GM19324 (cell line): ENCODE results near the gene CD200R1L.

Experiments
- ATAC-seq: cut with Tn5 transposase; IDR thresholded peaks from one replicate; pipeline ENCODE4 v1.9.1; 2021; ENCODE audit warnings: mild to moderate bottlenecking, moderate library complexity; ENCODE audit not compliant: unreplicated experiment, low FRiP score

Gene CD200R1L

DNA sequence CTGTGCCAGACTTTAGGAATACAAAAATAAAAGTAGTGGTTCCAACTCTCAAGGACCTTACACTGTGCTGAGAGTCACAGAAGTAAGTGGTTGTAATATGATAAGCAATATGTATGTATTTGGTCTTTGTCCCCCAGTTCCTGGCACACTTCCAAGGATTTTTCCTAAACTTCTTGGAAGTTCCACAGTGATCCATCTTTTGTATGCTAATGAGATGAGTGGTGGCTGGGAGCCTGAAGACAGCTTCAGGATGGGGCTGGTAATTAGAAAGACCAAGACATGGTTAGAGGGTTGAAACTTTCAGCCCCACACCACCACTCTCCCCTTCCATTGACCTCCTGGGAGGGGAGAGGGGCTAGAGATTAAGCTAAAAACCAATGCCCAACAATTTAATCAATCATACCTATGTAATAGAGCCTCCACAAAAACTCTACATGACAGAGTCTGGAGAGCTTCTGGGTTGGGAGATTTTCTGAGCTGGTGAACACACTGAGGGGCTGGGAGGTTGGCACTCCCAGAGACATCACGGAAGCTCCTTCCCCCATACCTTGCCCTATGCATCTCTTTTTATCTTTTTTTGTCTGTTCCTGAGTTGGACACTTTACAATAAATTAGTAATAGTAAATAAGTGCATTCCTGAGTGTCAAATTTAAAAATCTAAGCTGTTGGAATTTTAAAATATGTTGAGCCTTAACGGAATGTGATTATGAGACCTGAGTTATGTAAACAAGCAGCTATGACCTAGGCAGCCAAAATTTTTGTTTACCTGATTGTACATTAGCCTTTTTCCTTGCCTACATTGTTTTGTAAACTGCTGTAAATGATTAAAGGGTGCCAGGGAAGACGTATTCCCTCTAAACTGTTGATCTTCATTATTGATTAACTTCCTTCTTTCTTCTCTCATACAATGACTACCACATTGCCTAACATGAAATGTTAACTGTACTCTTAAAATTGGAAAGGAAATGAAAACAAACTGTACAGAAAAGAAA, 24.3 kb downstream of the CD200R1L start:
- no peak for ATAC-seq

DNA sequence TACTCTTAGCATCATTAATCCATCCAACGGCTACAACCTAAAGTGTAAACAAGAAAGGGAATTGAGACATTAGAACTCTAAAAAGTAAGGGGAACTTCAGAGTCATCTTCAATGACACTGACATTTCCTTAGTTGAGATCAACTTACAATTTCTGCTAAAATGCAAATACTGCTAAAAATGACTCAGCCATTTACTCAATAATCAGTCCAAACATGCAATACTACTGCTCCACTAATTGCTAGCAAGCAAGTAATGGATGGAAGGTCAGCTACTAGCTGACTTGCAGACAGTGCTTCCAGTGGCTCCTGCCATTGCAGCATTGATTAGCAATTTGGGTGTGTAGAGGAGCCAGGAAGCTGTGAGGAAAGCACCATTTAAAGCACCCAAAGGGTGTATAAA, 28.4 kb downstream of the CD200R1L start:
- no peak for ATAC-seq

DNA sequence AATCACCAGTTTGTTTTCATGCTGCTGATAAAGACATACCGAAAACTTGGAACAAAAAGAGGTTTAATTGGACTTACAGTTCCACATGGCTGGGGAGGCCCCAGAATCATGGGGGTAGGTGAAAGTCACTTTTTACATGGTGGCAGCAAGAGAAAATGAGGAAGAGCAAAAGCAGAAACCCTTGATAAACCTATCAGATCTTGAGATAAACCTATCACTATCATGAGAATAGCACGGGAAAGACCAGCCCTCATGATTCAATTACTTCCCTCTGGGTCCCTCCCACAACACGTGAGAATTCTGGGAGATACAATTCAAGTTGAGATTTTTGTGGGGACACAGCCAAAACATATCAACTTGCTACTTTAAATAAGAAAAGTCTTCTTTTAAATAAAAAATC, 28.9 kb downstream of the CD200R1L start:
- no peak for ATAC-seq

DNA sequence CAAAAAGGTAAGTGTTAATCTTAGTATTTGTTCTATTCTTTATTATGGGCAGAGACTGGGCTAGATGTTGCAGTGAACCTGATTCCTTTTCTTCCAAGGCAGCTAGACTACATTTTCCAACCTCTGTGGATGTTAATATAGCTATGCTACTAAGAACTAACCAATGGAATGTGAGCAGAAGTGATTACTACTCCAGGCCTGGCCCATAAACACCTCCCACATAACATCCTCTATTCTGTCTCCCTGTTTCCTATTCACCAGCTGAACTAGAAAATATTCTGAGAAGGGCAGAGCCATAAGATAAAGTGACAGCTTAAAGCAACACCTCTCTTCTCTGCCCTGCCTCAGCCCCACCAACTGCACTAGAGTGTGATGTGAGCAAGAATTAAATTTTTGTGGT, 29.4 kb downstream of the CD200R1L start:
- ATAC-seq = no peak

GRCh38 chr3:112815981-112816380, 30.7 kb downstream of the CD200R1L start:
- no peak for ATAC-seq

DNA sequence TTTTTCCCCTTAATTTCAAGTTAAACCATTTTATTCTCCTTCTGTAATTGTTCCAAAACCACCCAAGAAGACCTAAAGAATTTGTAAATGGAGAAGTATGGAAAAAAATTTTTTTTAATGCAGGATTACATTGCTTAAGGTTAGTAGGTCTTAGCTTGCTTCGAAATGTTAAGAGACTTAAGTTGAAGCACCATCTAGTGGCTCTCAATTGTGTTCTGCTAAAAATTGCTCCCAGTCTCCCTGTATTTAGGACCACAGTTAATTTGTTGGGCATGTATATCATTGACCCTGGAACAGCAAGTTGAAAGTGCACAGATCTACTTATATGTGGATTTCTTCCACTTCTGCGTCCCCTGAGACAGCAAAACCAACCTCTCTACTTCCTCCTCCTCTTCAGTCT, 32.4 kb downstream of the CD200R1L start:
- ATAC-seq = no peak

DNA sequence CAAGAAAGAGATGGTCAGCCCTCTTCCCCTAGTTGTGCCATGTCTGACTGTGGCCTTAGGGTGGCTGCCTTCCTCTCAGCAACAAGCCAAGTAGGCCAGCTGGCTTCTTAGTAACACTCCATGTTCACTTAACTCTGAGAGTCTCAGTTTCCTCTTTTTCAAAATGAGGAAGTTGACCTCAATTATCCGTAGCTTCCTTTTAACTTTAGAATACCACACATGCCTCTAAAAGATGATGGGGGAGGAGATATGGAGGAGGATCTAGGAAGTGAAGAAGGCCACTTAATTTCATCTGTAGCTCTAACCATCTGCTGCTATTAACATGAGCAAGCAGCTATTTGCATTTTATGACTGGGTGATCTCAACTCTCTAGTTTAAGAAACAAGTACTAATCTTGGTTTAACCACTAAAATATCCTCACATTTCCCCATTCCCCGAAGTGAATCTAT, 32.9 kb downstream of the CD200R1L start:
- peak; percentile 68 for ATAC-seq

DNA sequence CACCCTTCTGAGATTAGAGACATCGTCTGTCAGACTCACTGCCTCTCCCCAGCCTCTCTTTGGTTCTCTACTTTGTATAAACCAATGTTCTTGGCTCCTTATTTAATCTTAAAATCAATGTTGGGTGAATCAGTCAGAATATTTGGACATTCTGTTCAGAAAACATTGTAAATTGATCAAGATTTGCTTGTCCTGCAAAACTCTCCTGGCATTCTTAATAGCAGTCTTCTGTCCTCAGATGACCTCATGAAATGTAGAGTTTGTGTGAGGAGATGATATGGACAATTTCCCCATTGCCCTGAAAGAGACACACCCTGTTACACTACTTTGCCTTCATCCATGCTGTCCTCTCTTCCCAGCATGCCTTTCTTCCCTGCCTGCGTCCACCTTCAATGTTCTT, 33.6 kb downstream of the CD200R1L start:
- no peak for ATAC-seq

DNA sequence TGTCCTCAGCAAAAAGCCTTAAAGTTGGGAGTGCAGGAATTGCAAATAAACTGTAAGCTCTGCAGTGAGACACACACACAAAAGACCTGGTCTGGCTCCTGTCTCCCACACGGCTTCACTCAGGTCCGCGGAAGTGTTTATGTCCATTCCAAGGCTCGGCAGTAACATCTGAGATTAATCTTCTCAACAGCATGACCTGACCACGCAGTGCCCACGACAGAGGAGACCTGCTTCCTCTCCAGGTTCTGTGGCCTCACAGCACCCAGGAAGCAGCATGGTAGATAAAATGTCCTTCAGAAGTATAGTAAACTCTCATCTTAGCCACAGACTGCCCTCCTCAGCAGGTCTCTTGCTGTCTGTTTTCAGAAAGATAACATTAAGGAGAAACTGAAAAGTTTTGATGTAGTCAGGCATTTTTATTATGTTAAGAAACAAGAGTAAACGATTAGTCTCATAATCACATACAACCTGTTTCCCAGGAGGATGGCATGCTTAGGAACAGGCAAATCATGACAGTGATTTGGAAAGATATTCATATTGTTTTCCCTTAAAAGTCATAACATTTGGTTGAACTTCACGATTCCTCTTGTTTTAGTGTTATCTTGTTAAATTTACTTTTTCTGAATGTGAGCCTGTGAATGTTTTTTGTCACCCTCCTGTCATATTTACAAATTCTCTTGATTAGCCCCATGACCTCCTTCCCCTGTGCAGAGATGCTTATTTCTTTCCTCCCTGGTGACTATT, 34.6 kb downstream of the CD200R1L start:
- ATAC-seq = no peak

DNA sequence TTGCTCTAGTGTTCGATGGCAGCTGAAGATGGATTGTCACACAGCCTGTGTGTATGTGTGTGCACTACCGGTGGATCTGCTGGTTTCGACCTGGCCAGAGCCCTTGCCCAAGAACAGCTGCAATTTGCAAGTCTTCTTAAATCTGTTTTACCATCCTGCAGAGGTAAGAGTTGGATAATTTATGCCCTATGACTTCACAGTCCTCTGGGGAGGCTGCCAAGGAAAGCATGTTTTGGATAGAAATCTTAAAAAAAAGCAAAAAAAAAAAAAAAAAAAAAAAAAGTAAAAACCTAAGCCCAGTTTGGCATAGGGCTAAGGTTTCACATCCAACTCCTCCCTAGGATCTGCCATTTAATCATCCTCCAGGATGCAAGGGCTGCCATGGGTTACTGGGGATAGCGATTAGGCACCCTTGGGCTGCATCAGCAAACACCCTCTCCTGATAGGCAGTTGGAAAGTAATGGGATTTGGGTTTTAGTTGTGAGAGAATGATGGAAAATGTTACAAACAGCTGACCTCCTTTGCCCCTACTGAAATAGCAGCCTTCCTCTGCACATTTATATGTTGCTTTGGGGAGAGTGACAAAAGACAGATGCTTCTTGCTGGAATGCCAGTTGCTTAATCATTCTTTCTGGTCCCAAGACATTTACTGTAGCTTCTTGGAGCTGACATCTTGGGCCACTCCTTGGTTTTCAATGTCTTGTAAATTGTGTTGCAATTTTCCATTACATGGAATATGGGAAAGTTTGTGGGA, 35.4 kb downstream of the CD200R1L start:
- no peak for ATAC-seq

DNA sequence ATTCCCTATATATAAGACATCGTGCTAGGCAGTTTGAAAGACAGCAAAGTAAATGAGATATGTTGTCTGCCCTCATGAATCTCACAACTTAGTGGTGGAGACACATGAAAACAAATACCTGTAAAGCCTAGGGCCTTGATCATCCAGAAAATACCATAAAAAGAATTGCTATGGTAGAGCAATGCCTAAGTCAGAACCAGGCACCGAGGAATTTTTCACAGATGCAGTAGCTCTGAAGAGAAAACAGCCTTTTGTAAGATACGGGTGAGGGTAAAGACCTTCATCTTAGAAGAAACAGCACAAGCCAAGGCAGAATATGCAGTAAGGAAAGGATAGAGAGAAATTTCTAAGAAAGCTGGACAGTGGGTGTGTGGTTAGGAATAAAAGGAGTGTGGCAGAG, 36.1 kb downstream of the CD200R1L start:
- no peak for ATAC-seq

DNA sequence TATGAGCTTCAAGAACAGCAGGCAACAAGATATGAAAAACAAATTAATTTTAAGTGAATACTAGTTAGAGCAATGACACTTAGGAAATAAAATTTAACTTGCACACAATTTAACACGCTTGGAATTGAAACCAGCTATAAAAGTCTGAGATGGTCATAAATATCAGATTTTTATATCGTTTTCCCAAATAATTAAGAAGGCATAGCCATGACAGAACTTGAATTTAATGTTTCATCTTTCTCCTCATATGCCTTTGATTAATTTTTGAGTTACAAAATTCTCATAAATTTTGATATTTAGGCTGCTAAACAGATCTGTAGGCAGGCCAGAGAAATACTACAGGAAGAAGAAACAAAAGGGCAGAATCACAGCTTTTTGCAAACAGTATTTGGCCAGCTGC, 38.5 kb downstream of the CD200R1L start:
- no peak for ATAC-seq

DNA sequence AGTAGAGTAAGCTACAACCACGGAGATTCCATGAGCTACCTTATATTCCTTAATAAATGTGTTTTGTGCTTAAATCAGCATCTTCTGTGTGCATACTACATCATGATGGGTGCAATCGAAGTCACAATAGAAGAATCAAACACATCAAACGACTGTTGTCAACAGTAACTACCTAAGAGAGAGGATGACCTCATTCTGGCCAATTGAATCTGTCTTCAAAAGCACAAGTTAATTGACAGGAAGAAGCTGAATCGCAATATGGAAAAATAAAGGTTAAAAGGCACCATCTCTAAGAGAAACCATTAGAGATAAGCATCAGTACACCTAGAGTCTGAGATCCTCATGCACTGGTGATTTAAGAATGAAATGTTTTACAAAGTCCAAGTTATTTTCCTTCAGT, 39.0 kb downstream of the CD200R1L start:
- no peak for ATAC-seq

- ATAC-seq = no peak
Measured at GRCh38 chr3:112806903-112807302, 39.8 kb downstream of the CD200R1L start.

DNA sequence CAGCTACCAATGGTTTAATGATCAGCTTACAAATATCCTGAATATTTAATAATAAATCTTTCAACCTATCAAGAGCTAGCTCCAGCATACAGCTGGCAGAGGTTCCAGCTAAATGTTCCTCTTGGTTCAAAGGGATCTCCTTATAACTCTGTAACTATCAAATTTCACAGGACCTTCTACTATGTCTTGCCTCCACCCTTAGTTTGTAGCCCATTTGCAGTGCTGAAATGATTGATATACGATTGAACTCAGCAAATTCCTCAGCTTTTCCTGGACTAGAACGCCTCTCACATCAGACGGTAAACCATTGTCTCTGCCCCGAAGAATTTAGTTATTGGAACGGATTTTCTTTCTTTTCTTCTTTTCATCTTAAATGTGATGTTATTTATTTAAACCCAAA, 41.5 kb downstream of the CD200R1L start:
- ATAC-seq = no peak

GRCh38 chr3:112804021-112804420, 42.6 kb downstream of the CD200R1L start:
- no peak for ATAC-seq

- ATAC-seq = no peak
Measured at GRCh38 chr3:112803467-112803866, 43.2 kb downstream of the CD200R1L start.

DNA sequence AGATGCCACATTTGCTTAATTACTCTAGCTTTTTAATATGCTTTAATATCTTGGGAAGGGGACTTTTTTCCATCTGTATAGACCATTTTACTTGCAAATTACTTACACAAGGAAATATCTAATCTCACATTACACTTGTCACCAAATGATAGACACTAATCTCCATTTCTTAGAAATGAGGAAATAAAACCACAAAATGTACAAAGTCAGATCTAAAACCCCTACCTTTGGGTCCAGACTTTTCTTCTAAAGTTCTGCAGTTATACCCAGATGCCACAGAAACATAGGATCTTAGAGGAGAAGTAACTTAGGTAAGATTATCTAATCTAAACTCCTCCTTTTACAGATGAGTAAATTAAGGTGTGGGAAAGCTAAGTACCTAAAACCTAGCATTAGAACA, 44.3 kb downstream of the CD200R1L start:
- no peak for ATAC-seq

DNA sequence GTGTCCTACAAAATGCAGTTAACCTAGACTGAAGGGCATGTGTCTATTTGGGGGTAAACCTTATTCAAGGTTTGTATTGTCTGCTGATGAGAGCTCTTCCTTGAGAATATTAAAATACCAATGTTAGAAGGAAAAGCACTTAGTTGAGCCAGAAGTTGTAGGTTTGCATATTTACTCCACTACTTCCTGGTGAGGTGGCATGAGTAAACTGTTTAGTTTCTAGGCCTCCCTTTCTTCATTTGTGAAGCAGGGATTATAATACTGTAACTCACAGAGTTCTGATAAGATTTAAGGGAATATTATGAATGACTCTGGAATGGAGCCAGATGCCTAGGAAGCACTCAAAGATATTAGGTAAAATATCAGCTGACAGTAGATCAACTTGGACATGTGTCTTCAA, 46.7 kb downstream of the CD200R1L start:
- no peak for ATAC-seq

DNA sequence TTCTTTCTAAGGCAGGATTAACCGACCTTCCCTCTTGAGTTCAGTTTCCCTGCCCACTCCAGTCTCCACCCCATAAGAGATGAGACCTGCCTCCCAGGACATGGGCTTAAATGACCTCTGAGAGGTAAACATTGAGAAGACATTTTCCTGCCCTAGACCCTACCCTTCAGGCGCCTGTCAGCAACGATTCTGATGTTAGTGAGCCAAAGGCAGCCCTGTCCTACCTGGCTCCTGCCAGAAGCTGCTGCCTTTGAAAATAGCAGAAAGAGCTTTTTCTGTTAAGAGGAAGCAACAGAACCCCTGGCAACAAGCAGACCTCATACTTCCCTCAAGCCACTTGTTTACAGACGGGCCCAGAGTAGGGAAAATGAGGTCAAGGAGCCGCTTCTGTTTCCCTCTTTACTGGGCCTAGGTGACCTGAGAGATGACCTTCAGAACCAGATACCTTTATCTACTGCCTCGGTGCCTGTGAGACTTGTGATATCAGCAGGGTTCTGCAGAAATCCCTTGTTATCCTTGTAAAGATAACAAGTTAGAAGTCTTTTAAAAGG, 52.0 kb downstream of the CD200R1L start:
- no peak for ATAC-seq
